Astrocyte (in vitro differentiated cells and primary cell): ENCODE data around the gene TMEM130. TPM values are rescaled to one million over a fixed set of nuclear protein-coding genes. Genes with fewer than 3 reads are reported as not detected.

Experiments
- DNase-seq: peaks from one replicate; pipeline ENCODE4 v3.0.0-alpha.2; 2010; ENCODE audit warnings: low read depth
- FAIRE-seq: peaks from 2 replicates; lab custom pipeline; 2011; peaks lifted over from hg19 to GRCh38; lab: Jason Lieb, UNC
- H2AFZ ChIP-seq: 2 replicates; pipeline ENCODE4 v1.6.0; 2012; ENCODE audit warnings: low read depth, low read length, inconsistent platforms
- H3K27ac ChIP-seq: 2 replicates; pipeline ENCODE4 v1.5.1; 2011; ENCODE audit warnings: low read depth, low read length, inconsistent platforms
- H3K27me3 ChIP-seq: 2 replicates; pipeline ENCODE4 v1.6.0; 2011; ENCODE audit warnings: low read length, inconsistent platforms; ENCODE audit not compliant: insufficient read depth
- H3K36me3 ChIP-seq: 2 replicates; pipeline ENCODE4 v1.5.1; 2011; ENCODE audit warnings: low read length, inconsistent platforms; ENCODE audit not compliant: insufficient read depth
- H3K4me1 ChIP-seq: 2 replicates; pipeline ENCODE4 v1.5.1; 2011; ENCODE audit warnings: low read length, inconsistent platforms; ENCODE audit not compliant: insufficient read depth
- H3K4me2 ChIP-seq: 2 replicates; pipeline ENCODE4 v1.6.0; 2012; ENCODE audit warnings: low read length, inconsistent platforms
- H3K4me3 ChIP-seq: 2 replicates; pipeline ENCODE4 v1.5.1; 2011; ENCODE audit warnings: low read depth, mild to moderate bottlenecking, low read length, inconsistent platforms; ENCODE audit not compliant: insufficient read depth
- H3K79me2 ChIP-seq: 2 replicates; pipeline ENCODE4 v1.6.0; 2012; ENCODE audit warnings: mild to moderate bottlenecking, low read length, inconsistent platforms; ENCODE audit not compliant: insufficient read depth
- H3K9ac ChIP-seq: 2 replicates; pipeline ENCODE4 v1.6.0; 2012; ENCODE audit warnings: mild to moderate bottlenecking, low read length, inconsistent platforms
- H3K9me3 ChIP-seq: 2 replicates; pipeline ENCODE4 v1.5.1; 2012; ENCODE audit warnings: low read depth, mild to moderate bottlenecking, low read length, inconsistent platforms; ENCODE audit not compliant: insufficient read depth
- H4K20me1 ChIP-seq: 2 replicates; pipeline ENCODE4 v1.6.0; 2012; ENCODE audit warnings: low read length, inconsistent platforms; ENCODE audit not compliant: insufficient read depth
- H3K27ac Mint-ChIP-seq: one replicate; pipeline ENCODE4 v1.8.0; 2021; ENCODE audit warnings: mild to moderate bottlenecking, mixed read lengths; ENCODE audit not compliant: unreplicated experiment
- H3K27me3 Mint-ChIP-seq: one replicate; pipeline ENCODE4 v1.8.0; 2021; ENCODE audit warnings: low read depth, mixed read lengths; ENCODE audit not compliant: unreplicated experiment
- H3K36me3 Mint-ChIP-seq: one replicate; pipeline ENCODE4 v1.8.0; 2021; ENCODE audit warnings: low read depth, mixed read lengths; ENCODE audit not compliant: unreplicated experiment
- H3K4me1 Mint-ChIP-seq: one replicate; pipeline ENCODE4 v1.8.0; 2021; ENCODE audit warnings: low read depth, mixed read lengths; ENCODE audit not compliant: unreplicated experiment
- H3K4me3 Mint-ChIP-seq: one replicate; pipeline ENCODE4 v1.8.0; 2021; ENCODE audit warnings: mild to moderate bottlenecking, moderate library complexity, mixed read lengths; ENCODE audit not compliant: unreplicated experiment
- H3K9me3 Mint-ChIP-seq: one replicate; pipeline ENCODE4 v1.8.0; 2021; ENCODE audit warnings: mild to moderate bottlenecking, mixed read lengths; ENCODE audit not compliant: unreplicated experiment
- CTCF ChIP-seq: IDR thresholded peaks from 2 replicates; pipeline ENCODE4 v1.5.1; 2011; ENCODE audit warnings: low read depth, mild to moderate bottlenecking, inconsistent platforms, low read length, moderate library complexity; ENCODE audit not compliant: insufficient read depth
- EZH2 ChIP-seq: IDR thresholded peaks from 2 replicates; pipeline ENCODE4 v1.6.1; 2012; ENCODE audit warnings: mild to moderate bottlenecking, low read length, inconsistent platforms; ENCODE audit not compliant: insufficient read depth
- total RNA-seq: library from RNA; stranded (reverse); gene quantifications from 2 replicates; pipeline ENCODE4 v1.2.1, GENCODE V29; 2021

The TMEM130 gene
- total RNA-seq, 1 donor from 2014 or later, result 12.4 TPM

GRCh38 chr7:98879198-98879978 is 9.6 kb upstream of the TMEM130 start:
- Histone ChIP-seq H3K36me3 (peaks cover 21% of the 10 kb centered on the region), H3K27me3 (no peaks in the 10 kb centered on the region), H3K4me3 (peak overlapping the region; percentile 96), H3K79me2 (peaks cover 55% of the 10 kb centered on the region), H3K4me2 (peak overlapping the region; percentile 100), H2AFZ (peak overlapping the region; percentile 96), H3K9ac (peak overlapping the region; percentile 99), H3K27ac (peak overlapping the region; percentile 92), H3K9me3 (no peaks in the 10 kb centered on the region), H3K4me1 (peaks cover 8% of the 10 kb centered on the region), H4K20me1 (peaks cover 42% of the 10 kb centered on the region)
- Mint-ChIP-seq H3K4me1 (no peaks in the 10 kb centered on the region), H3K27ac (peak overlapping the region; percentile 9), H3K4me3 (peak overlapping the region; percentile 96), H3K36me3 (no peaks in the 10 kb centered on the region), H3K27me3 (no peaks in the 10 kb centered on the region), H3K9me3 (no peaks in the 10 kb centered on the region)
- TF ChIP-seq CTCF (peak; percentile 5), EZH2 (no peak)
- no peak for FAIRE-seq
- no peak for DNase-seq

- Histone ChIP-seq H3K36me3 (peaks cover 16% of the 10 kb centered on the region), H3K79me2 (peaks cover 48% of the 10 kb centered on the region), H3K4me2 (peak within 1 kb of the TSS; percentile 100), H2AFZ (peak within 1 kb of the TSS; percentile 96), H3K4me1 (peaks cover 8% of the 10 kb centered on the region), H3K9ac (peak within 1 kb of the TSS; percentile 99), H3K27me3 (no peaks in the 10 kb centered on the region), H4K20me1 (peaks cover 34% of the 10 kb centered on the region), H3K4me3 (peak within 1 kb of the TSS; percentile 96), H3K9me3 (no peaks in the 10 kb centered on the region), H3K27ac (peak within 1 kb of the TSS; percentile 92)
- Mint-ChIP-seq H3K27ac (no peak within 1 kb of the TSS), H3K36me3 (no peaks in the 10 kb centered on the region), H3K4me3 (peak within 1 kb of the TSS; percentile 96), H3K9me3 (no peaks in the 10 kb centered on the region), H3K27me3 (no peaks in the 10 kb centered on the region), H3K4me1 (no peaks in the 10 kb centered on the region)
- TF ChIP-seq EZH2 (no peak), CTCF (no peak)
- DNase-seq (peak; percentile 52), FAIRE-seq (no peak)
Measured at GRCh38 chr7:98878365-98879197, 8.8 kb upstream of the TMEM130 start, which contains the start of gene TRRAP. TSS of gene TRRAP (plus strand) at chr7:98878532. CDS start at chr7:98881151, 2,619 bp downstream.
